HG02588 (cell line): ENCODE data around the gene DYNLT2B.
"Not testable (repeated sequence)": the region's sequence is repeated elsewhere in the genome, so short reads cannot be mapped to it uniquely, and the experiment has no call there.

Experiments used
- ATAC-seq: cut with Tn5 transposase; IDR thresholded peaks from one replicate; pipeline ENCODE4 v1.9.1; 2021; ENCODE audit warnings: mild to moderate bottlenecking, moderate library complexity; ENCODE audit not compliant: unreplicated experiment

The DYNLT2B gene

DNA sequence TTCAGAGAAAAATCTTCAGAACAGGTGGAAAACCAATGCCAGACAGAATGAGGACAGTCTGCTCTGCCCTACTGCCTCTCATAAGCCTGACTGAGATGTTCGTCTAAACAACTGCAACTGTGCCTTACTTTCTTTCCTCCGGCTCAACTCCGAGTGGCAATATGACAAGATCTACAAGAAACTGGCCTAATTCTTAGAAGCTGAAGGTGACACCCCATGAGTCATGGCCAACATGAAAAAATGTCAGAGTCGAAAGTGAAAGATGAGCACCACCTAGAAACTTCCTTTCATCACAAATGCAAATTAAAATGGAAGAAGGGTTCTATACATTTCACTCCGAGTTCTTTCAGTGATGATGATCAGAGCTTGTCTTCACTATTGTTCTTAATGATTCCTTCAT lies 43.5 kb downstream of the DYNLT2B start:
- peak; percentile 85 for ATAC-seq

DNA sequence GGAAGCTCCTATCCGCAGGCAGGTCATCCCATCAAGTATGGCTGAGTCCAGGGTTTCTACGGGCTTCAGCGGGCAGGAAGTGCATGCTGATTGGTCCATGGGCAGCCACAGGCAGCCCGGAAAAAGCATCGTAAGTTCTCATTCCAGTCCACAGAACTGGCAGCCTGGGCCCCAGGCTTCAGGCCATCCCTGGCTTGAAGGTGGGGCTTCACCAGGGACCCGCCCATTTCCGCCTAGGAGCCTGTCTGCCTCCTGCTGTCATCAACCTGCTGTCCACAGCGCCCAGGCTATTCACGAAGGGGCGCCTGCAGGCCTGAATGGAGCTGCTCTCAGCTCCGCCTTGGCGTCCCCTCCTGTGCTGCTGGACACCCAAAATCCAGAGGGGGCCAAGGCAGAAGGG lies 44.4 kb downstream of the DYNLT2B start:
- no peak for ATAC-seq

DNA sequence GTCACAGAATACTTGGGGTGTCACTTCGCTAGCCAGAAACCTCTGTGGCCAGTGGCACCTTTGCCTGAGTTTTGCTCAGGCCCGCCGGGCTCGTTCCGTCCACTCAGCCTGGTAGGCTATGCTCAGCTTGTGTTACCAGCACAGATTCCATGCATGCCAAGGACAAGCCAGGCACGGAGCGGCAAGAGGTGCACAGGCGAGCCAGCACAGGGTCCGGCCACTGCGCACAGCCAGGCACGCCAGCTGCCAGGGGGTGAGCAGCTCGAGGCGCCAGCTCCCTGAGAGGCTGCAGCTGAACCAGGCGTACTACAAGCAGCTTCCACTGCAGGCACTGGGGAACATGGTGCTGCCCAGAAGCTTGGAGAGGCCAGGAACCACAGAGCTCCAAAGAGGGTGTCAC lies 45.2 kb downstream of the DYNLT2B start:
- no peak for ATAC-seq

DNA sequence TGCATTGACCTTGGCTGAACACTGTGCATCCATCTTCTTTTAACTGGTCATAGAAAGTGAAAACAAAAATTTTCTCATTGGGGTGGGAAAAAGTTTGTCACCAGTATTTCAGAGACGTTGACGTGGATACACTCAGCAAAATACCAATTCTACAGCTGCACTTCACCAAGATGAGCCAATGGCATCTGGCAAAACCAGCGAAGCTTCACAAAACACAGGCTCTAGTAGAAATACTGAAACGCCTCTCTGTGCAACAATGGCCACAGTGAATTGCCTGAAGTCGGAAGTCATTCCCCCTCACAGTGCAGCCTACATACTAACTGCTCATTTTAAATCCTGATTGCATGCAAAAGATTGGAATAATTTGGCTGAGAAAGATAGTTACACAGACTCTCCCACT lies 47.5 kb downstream of the DYNLT2B start:
- no peak for ATAC-seq

DNA sequence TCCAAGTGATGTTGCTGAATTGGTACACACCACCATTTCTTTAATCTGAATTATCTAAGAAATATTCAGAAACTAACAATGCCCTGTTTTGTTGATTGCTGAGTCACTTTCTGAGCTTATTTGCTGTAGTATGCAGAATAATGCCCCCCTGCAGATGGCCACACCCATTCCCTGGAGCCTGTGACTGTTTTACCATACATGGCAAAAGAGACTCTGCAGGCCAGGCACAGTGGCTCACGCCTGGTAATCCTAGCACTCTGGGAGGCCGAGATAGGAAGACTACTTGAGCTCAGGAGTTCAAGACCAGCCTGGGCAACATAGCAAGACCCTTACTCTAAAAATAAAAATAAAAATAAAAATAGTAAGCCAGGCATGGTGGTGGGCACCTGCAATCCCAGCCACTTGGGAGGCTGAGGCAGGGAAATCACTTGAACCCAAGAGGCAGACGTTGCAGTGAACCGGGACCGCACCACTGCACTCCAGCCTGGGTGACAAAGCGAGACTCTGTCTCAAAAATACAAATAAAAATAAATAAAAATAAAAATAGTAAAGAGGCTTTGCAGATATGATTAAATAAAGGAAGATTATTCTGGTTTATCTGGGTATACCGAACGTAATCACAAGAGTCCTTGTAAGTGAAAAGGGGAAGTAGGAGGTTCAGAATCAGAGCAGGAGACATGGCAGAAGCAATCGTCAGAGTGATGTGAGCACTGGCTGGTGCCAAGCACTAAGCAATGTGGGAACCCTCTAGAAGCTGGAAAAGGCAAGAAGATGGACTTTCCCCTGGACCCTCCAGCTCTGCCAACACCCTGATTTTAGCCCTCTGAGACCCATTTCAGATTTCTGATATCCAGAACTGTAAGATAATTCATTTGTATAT lies 49.5 kb downstream of the DYNLT2B start:
- no peak for ATAC-seq

GRCh38 chr3:196263819-196264218 lies 54.2 kb downstream of the DYNLT2B start:
- no peak for ATAC-seq

DNA sequence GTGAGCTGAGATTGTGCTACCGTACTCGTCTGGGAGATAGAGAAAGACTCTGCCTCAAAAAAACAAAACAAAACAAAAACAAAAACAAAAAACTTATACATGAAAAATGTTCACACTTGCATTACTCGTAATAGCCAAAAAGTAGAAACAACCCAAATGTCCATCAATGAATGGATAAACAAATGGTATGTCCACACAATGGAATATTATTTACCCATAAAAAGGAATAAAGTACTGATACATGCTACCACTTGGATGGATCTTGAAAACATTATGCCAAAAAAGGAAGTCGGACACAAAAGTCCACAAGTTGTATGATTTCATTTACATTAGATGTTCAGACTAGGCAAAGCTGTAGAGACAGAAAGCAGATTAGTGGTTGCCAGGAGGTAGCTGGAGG lies 57.3 kb downstream of the DYNLT2B start:
- ATAC-seq: no peak

GRCh38 chr3:196255776-196256175 lies 62.3 kb downstream of the DYNLT2B start:
- ATAC-seq: no peak

DNA sequence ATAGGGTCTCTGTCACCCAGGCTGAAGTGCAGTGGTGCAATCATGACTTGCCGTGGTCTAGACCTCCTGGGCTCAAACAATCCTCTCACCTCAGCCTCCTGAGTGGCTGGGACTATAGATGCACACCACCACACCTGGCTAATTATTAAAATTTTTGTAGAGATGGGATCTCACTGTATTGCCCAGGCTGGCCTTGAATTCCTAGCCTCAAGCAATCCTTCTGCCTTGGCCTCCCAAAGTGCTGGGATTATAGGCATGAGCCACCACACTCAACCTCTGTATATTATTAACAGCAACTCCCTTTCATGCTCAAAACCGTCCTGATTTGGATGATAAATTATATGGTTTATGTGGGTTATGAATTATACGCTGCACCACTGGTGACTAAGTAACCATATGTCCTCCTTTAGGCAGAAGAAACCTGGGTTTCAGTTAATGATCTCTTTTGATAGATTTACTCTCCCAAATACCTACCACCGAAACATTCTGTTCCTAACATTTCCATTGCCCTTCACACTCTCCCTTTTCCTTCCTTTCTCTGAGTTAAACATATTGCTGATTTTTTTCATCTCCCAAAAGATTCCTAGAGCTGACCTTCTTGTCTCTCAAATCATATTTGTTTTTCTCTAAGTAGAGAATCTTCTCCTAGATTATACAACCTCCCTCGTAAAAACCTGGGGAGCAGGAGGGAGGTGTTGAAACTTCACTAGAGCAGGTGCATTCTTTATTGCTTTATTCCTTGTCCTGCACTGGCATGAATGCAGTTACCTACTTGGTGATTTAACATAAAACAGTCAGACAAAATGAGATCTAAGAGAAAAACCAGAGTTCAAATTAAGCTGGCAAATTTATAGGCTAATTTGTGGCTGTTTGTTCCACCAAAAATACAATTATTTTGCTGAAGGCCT lies 63.4 kb downstream of the DYNLT2B start:
- ATAC-seq: no peak

GRCh38 chr3:196251918-196252317 lies 66.1 kb downstream of the DYNLT2B start:
- no peak for ATAC-seq

- no peak for ATAC-seq
Observed at GRCh38 chr3:196246612-196247308, 71.3 kb downstream of the DYNLT2B start.

DNA sequence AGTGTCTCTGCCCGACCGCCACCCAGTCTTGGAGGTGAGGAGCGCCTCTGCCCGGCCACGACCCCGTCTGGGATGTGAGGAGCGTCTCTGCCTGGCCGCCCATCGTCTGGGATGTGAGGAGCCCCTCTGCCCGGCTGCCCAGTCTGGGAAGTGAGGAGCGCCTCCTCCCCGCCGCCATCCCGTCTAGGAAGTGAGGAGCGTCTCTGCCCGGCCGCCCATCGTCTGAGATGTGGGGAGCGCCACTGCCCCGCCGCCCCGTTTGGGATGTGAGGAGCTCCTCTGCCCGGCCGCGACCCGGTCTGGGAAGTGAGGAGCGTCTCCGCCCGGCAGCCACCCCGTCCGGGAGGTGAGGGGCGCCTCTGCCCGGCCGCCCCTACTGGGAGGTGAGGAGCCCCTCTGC lies 73.9 kb downstream of the DYNLT2B start:
- ATAC-seq: not testable (repeated sequence)

DNA sequence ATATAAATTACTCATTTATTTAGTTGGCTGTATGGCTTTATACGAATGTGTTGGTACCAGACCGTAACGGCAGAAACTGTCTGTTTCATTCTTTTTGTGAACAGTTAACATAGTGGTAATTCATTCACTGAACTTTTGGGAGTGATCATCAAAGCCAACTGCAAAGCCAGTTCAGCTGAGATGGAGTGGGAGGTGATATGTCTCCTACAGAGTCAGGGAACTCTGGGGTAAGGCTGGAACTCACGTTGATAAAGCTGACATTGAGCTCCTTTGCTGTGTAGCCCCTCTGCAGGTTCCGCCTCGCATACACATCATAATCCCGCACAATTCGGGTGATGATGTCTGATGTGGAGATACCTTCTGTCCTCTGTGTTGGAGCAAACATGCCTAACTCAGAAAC lies 76.3 kb downstream of the DYNLT2B start:
- ATAC-seq: no peak
